ENCODE data around the gene ADISSP.

The ADISSP gene

GRCh38 chr20:3735768-3736167 lies 31.8 kb downstream of the ADISSP start:
- no peak for FAIRE-seq

DNA sequence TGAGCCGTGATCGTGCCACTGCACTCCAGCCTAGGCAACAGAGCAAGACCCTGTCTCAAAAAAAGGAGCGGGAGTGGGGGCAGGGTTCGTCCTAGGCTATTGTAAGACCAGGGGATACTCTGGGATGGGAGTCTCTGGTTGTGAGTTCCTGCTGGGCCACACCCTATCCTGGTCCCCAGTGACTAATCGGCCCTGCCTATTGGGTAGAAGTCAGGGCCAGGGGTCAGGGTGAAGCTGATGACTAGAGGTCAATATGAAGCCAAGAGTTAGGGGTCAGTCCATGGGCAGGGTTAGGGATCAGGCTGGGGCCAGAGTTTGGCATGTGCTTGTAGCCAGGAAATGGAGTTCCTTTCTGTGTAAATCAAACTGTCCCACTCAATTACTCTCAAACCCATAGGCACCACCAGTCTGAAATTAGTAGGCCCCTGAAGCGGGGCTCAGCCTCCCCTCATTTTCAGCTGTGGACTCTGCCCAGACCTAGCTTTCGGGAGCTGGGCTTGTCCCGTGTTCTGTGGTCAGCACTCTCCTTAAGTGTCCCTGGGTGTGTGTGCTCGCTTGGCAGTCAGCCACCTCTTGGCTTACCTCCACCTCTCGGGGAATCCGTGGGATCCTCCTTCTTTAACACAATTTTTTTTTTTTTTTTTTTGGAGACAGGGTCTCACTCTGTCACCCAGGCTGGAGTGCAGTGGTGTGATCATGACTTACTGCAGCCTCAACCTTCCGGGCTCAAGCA lies 33.3 kb downstream of the ADISSP start:
- no peak for FAIRE-seq

- no peak for FAIRE-seq
These were observed 34.2 kb downstream of the ADISSP start for GRCh38 chr20:3733119-3733995.

DNA sequence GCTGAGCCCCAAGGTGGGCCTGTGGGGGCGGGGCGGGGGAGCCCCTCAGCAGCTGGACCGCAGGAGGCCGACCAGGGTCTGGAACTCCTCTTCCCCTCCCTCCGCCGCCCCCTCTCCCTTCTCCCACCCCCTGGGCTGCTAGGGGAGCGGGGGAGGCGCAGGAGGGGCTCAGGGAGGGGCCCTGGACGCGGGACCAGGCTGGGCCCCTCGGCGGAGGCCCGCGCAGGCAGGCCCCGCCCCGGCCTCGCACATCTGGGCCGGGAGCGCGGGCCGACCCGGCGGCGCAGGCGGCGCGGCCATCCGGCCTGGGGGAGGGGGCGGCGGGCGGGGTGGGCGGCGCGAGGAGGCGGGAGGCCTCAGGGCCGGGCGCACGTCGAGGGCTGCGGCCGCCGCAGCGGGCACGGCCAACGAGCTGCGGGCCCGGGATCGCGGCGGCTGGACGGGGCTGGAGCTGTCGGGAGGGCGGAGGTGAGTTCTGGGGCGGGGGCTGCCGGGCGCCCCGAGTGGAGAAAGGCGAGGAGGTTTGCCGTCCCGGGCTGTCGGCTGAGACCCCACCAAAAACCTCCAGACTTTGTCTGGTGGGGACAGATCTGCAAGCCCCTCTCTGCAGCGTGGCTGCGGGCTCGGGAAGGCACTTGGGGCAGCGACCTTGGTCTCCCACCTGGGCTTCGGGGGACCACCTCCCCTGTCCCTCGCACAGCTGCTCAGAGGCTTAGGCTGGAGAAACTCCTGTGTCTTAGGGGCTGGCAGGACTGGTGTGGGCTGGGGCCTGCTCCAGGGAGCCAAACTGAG lies 35.0 kb downstream of the ADISSP start, which contains the start of gene HSPA12B:
Gene HSPA12B, plus strand, starts transcription at position 359 of the 792 bp plus-strand sequence. CDS start 5,990 bp downstream, outside the sequence.
- FAIRE-seq: no peak

GRCh38 chr20:3731944-3732326 lies 35.6 kb downstream of the ADISSP start:
- no peak for FAIRE-seq

GRCh38 chr20:3730803-3731672 lies 36.5 kb downstream of the ADISSP start:
- FAIRE-seq: no peak

GRCh38 chr20:3729811-3730540 lies 37.6 kb downstream of the ADISSP start:
- FAIRE-seq: no peak

- no peak for FAIRE-seq
These were observed 38.2 kb downstream of the ADISSP start for GRCh38 chr20:3729378-3729777.

DNA sequence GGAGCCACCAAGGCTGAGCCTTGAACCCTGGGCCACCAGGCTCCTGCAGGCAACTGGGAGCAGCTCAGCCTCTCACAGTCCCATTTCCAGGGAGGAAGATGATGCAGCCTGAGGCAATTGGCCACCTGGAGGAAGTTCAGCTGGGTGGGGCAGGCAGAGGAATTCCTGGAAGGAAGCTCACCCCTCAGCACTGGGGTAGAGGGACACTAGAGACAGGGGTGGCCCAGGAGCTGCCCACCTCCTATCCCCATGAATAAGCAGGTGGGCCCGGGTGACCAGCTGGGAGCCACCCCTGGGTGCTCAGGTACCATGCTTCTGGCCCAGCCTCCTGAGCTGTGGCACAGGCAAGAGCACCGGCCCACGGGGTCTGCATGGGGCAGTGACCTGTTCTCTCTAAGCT lies 38.7 kb downstream of the ADISSP start:
- no peak for FAIRE-seq

DNA sequence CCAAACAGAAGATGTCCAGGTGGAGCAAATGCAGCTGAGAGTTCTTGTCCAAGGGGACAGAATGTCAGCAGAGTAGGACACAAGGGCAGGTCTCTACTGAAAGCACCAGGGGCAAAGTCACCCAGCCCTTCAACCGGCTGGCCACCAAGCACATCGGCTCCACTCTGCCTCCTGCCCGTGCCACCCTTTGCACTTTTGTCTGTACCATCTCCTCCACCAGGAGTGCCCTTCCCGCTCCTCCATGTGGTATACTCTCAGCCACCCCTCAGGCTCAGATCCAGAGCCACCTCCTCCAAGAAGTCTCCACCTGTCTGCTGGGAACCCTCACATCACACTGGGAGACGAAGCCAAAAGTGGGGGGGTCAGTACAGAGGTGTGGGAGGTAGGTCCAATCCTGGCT lies 39.2 kb downstream of the ADISSP start:
- FAIRE-seq: no peak

DNA sequence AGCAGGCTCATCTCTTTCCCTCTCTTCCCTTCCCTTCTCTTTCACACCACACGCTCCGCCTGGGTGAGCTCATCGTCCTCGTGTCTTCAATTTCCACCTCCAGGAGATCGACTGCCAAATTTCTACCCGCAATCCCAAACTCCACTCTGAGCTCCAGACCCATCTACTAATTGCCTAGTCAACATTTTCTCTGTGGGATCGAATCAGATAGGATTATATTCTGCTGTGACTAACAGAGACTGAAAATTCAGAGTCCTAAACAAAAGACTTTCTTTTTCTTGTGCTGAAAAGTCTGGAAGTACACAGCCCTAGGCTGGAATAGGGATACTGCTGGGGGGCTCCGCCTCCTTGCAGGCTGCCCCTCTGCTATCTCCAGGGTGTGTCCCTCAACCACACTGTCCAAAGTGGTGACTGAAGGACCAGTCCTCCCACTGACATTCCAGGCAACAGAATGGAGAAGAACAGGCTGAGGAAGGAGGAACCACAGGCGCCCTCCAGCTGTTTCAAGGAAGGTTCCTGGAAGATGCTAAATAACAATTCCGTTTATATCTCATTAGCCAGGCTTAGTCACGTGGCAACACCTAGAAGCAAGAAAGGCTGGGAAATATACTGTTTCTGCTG lies 40.0 kb downstream of the ADISSP start:
- FAIRE-seq: no peak

DNA sequence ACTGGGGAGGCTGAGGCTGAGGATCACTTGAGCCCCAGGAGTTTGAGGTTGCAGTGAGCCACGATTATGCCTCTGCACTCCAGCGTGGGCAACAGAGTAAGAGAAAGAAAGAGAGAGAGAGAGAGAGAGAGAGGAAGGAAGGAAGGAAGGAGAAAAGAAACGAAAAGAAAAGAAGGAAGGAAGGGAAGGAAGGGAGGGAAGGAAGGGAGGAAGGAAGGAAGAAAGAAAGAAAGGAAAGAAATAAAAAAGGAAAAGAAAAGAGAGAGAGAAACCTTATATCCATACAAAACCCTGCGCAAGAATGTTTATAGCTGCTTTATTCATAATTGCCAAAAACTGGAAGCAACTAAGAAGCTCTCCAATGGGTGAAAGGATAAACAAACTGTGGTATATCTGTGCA lies 43.2 kb downstream of the ADISSP start:
- FAIRE-seq: no peak

GRCh38 chr20:3723284-3723683 lies 44.3 kb downstream of the ADISSP start:
- no peak for FAIRE-seq

DNA sequence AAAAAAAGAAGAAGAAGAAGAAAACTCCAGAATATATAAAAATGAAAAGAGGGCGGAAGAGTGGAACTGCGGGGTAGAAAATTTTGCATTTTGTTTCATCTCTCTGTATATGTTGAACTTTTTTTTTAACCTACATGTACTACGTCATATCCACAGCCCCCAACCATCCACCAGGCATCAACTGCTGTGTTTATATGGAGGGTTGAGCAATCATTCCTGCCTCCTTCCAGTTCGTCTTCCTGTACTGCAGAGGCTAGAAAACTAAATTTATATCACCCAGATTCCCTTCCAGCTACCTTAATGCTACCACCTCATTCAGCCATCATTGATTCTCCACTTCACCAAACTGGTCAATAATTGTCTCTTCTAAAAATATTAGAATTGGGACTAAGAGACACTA lies 45.6 kb downstream of the ADISSP start:
- no peak for FAIRE-seq

DNA sequence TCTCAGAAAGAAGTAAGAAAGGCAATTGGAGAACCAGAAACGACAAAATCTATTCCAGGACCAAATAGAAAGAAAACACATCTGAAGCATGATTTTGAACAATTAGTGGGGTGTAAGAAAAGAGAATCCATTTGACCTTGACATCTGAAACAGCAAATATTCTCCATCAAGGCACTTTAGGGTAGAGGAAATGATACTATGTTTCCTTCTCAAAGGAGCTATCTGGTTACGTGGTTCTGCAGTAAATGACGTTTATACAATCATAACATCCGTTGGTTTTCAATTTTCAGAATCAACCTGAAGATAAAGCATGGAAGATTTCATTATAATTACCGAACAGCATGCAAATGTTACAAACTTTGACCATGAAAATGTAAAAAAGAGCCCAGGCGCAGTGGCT lies 46.9 kb downstream of the ADISSP start:
- FAIRE-seq: no peak

- FAIRE-seq: no peak
These were observed 47.5 kb downstream of the ADISSP start for GRCh38 chr20:3720068-3720467.

DNA sequence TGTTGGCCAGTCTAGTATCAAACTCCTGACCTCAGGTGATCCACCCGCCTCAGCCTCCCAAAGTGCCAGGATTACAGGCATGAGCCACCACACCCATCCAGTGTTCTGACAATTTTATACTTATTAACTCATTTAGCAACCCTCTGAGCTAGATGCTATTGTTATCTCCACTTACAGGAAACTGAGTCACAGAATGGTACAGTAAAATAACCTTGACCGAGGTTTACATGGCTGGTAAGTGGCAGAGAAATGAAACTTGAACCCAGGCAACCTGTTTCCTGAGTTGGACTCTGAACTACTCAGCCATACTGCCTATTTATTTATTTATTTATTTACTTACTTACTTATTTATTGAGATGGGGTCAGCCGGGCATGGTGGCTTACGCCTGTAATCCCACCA lies 48.5 kb downstream of the ADISSP start:
- no peak for FAIRE-seq

- FAIRE-seq: no peak
These were observed 51.2 kb downstream of the ADISSP start for GRCh38 chr20:3716195-3716834.

DNA sequence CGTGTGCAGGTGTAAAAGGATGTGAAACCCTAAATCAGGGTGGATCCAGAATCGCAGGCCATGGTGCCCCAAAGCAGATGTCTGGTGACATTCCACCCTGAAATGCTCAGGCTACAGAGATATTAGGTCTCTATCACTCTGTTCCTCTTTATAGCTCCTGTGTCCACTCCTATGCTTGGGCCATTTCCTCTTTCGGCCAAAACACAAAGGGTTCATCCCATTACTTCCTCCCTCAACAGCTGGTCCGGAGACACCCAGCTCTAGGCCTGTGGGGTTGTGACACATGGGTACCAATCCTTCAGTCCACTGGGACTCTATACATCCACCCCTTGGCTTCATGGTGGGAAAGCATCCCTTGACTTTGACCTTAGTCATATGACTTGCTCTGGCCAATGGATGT lies 53.5 kb downstream of the ADISSP start:
- FAIRE-seq: no peak

- FAIRE-seq: no peak
These were observed 55.2 kb downstream of the ADISSP start, which contains the start of gene SIGLEC1 for GRCh38 chr20:3712279-3712873. Gene SIGLEC1 (minus strand): TSS chr20:3712600. CDS start chr20:3707128, 5,472 bp downstream.
